Transverse colon (tissue), 4 donors: ENCODE results near the gene PACS2. TPM values are rescaled to one million over a fixed set of nuclear protein-coding genes. Genes with fewer than 3 reads are reported as not detected.
"Not testable (repeated sequence)": the region's sequence is repeated elsewhere in the genome, so short reads cannot be mapped to it uniquely, and the experiment has no call there.

ENCODE experiments used
- DNase-seq: peaks from one replicate; pipeline ENCODE4 v3.0.0-alpha.2; 2019
- H3K27ac ChIP-seq, 4 donors: fragments of 200-600 bp; sonication (generic); 2 replicates each; pipeline ENCODE4 v1.5.1; 2016 to 2018; ENCODE audit warnings: inconsistent platforms in 4 of 4
- H3K27me3 ChIP-seq: fragments of 200-600 bp; sonication (generic); 2 replicates; pipeline ENCODE4 v1.5.1; 2017; ENCODE audit warnings: inconsistent platforms
- H3K36me3 ChIP-seq, 4 donors: fragments of 200-600 bp; sonication (generic); 2 replicates each; pipeline ENCODE4 v1.5.1; 2017 to 2019; ENCODE audit warnings: inconsistent platforms in 4 of 4
- H3K4me1 ChIP-seq, 4 donors: fragments of 200-600 bp; sonication (generic); 2 replicates each; pipeline ENCODE4 v1.5.1; 2017 to 2020; ENCODE audit warnings: inconsistent platforms in 4 of 4
- H3K4me3 ChIP-seq, 4 donors: fragments of 200-600 bp; sonication (generic); 1 replicate in 1 of 4; 2 replicates in 3 of 4; pipeline versions ENCODE4 v1.5.1 to v1.6.1; 2017 to 2019; ENCODE audit warnings: inconsistent platforms in 4 of 4
- H3K9me3 ChIP-seq, 2 donors: fragments of 200-600 bp; sonication (generic); 2 replicates each; pipeline ENCODE4 v1.5.1; 2017 to 2019; ENCODE audit warnings: inconsistent platforms in 2 of 2
- EP300 ChIP-seq: sonication (generic); formaldehyde crosslinking; IDR thresholded peaks from one replicate; pipeline ENCODE4 v1.6.1; 2017; ENCODE audit warnings: antibody characterized with exemption, low read depth
- POLR2A ChIP-seq: fragments of 450-650 bp; IDR thresholded peaks from one replicate; pipeline ENCODE4 v1.6.1; 2016; ENCODE audit warnings: antibody characterized with exemption, mild to moderate bottlenecking, moderate library complexity
- POLR2AphosphoS5 ChIP-seq, 3 donors: sonication (generic); formaldehyde crosslinking; IDR thresholded peaks; one replicate each; pipeline ENCODE4 v1.6.1; 2016; ENCODE audit warnings: antibody characterized with exemption in 3 of 3
- WGBS, 2 donors: methylation state at CpG; one replicate each; pipeline ENCODE4 v1.1.5; 2018; ENCODE audit warnings: low coverage in 1 of 2; 5-methylcytosine and 5-hydroxymethylcytosine counted together
- in situ Hi-C, 4 donors: fragments of 200-750 bp; cut with MboI; loops; one replicate each; pipeline versions ENCODE4 v1.15.0 to v1.15.1; 2017; ENCODE audit warnings: low sequenced_read_pairs in 3 of 4, low pct_ligation_motif_present in 1 of 4, low pct_unique_long_range_greater_than_20kb in 1 of 4
- intact Hi-C: fragments of 100-400 bp; cut with DNase I; formaldehyde crosslinking; loops from one replicate; pipeline ENCODE4 v1.15.1; 2023; ENCODE audit warnings: low total_unique reads
- total RNA-seq, 4 donors: library from RNA; depleted of rRNA; stranded (reverse); fragments of >200 nt; gene quantifications; one replicate each; pipeline ENCODE4 v1.1.0, GENCODE V29; 2016
- TF ChIP-seq, protein P1 (sequence below), 5 experiments: fragments of 200-600 bp in 3 of 5; fragments of 450-650 bp in 2 of 5; sonication (generic) in 3 of 5; IDR thresholded peaks; 1 replicate in 2 of 5; 2 replicates in 3 of 5; pipeline ENCODE4 v1.5.1; 2016 to 2017; ENCODE audit warnings: antibody characterized with exemption in 5 of 5, inconsistent platforms in 3 of 5, mild to moderate bottlenecking in 2 of 5, moderate library complexity in 1 of 5

PACS2 gene
- total RNA-seq, 4 donors from 2014 or later = 63.0 to 249 (median 135) TPM

DNA sequence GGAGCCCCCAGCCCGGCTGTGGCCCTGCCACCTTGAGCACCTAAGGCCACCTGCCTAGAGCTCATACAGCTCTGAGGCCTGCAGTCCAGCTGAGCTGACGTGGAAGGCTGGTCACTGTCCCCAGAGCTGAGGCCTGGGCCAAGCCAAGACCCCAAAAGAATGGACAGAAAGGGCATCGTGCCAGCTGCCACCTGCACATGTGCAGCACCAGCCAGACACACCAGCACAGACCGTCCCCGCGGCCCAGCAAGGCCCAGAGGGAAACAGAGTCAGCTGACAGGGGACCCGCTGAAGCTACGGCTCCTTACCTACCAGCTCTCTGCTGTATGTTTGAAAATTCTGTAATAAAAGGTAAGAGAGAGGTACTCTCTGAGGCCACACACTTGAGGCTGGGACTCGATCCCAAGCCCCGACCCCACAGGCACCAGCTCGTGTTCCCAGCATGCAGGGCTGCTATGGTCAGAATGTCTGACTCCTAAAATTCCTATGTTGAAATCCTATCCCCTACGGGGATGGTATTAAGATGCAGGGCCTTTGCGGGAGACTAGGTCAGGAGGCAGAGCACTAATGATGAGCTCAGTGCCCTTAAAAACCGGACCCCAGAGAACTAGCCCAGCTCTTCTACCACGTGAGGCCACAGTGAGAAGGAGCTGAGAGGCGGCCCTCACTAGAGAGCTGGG, 39.1 kb upstream of the PACS2 start:
- no peak for TF ChIP-seq POLR2A
- no peak for TF ChIP-seq POLR2AphosphoS5 (IDR thresholded peaks at IDR 0.05)
- TF ChIP-seq EP300 = no peak
- TF ChIP-seq, protein P1, sequence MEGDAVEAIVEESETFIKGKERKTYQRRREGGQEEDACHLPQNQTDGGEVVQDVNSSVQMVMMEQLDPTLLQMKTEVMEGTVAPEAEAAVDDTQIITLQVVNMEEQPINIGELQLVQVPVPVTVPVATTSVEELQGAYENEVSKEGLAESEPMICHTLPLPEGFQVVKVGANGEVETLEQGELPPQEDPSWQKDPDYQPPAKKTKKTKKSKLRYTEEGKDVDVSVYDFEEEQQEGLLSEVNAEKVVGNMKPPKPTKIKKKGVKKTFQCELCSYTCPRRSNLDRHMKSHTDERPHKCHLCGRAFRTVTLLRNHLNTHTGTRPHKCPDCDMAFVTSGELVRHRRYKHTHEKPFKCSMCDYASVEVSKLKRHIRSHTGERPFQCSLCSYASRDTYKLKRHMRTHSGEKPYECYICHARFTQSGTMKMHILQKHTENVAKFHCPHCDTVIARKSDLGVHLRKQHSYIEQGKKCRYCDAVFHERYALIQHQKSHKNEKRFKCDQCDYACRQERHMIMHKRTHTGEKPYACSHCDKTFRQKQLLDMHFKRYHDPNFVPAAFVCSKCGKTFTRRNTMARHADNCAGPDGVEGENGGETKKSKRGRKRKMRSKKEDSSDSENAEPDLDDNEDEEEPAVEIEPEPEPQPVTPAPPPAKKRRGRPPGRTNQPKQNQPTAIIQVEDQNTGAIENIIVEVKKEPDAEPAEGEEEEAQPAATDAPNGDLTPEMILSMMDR (IDR thresholded peaks at IDR 0.05) = no peak
- H3K27ac ChIP-seq = no peak overlapping the region

GRCh38 chr14:105277448-105277847, 37.1 kb upstream of the PACS2 start:
- H3K9me3 ChIP-seq, H3K36me3 ChIP-seq, DNase-seq, intact Hi-C loops, H3K4me3 ChIP-seq, H3K27ac ChIP-seq, H3K27me3 ChIP-seq: not testable (repeated sequence)
- in situ Hi-C loops = loop anchor here in 1 of 4 donors (25.0 kb wide), 1 partner anchor 190 kb away; no protein-coding TSS in a partner anchor
- H3K4me1 ChIP-seq = peaks cover 0 to 16% (median 0%) of the 10 kb centered on the region in 4 donors
- 80% methylated on average over 2 of the region's 4 CpGs for WGBS, 2 donors

More for the DNA sequence above, 39.1 kb upstream of the PACS2 start:
- no peak for DNase-seq
- no peaks in the 10 kb centered on the region for H3K9me3 ChIP-seq
- H3K4me1 ChIP-seq = peaks cover 0 to 12% (median 0%) of the 10 kb centered on the region in 4 donors
- H3K4me3 ChIP-seq = no peak overlapping the region
- 78% methylated on average over 14 of the region's 16 CpGs; no CpG with 5 or more reads in 1 of the 2 donors for WGBS, 2 donors
- in situ Hi-C loops = loop anchor here in 1 of 4 donors (25.0 kb wide), 1 partner anchor 188 kb away; no protein-coding TSS in a partner anchor
- H3K27me3 ChIP-seq = no peaks in the 10 kb centered on the region
- intact Hi-C loops = no loop called here
- H3K36me3 ChIP-seq = no peaks in the 10 kb centered on the region

DNA sequence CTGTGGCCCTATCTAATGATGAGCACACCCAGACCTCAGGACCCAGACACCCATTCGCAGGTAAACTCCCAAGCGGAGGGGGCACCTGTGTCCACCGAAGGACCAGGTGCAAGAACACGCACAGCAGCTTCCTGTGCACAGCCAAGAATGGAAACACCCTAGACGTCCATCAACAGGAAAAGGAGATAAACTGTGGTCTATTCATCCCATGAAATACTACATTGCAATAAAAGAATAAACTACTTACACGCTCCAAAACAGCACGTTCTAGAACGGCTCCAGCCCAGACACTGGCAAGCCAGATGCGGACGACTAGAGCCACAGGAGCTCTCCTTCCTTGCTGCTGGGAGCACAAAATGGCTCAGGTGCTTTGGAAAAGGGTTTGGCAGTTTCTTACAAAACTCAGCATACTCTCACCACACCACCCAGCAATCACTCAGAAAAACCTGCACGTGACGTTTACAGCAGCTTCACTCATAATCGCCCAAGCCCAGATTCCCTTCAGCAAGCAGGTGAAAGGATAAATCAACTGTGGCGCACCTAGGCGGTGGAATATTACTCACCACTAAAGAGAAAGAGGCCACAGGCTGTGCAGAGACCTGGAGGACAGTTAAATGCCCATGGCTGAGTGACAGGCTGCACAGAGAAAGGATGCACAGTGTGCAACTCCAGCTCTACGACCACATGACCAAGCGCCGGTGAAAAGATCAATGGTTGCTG, 34.7 kb upstream of the PACS2 start:
- no peak for TF ChIP-seq POLR2AphosphoS5 (IDR thresholded peaks at IDR 0.05)
- TF ChIP-seq POLR2A = no peak
- no peak for TF ChIP-seq EP300
- TF ChIP-seq, protein P1 (IDR thresholded peaks at IDR 0.05) = no peak
- Histone ChIP-seq H3K36me3 (no peaks in the 10 kb centered on the region), H3K27me3 (no peaks in the 10 kb centered on the region), H3K9me3 (no peaks in the 10 kb centered on the region), H3K4me3 (no peak overlapping the region), H3K4me1 (peaks cover 0 to 16% (median 0%) of the 10 kb centered on the region in 4 donors), H3K27ac (no peak overlapping the region)
- WGBS, 2 donors = 71% methylated on average over 18 of the region's 18 CpGs; no CpG with 5 or more reads in 1 of the 2 donors
- in situ Hi-C loops = loop anchor here in 1 of 4 donors (25.0 kb wide), 1 partner anchor 193 kb away; no protein-coding TSS in a partner anchor
- intact Hi-C loops = no loop called here
- peak; percentile 25 for DNase-seq

DNA sequence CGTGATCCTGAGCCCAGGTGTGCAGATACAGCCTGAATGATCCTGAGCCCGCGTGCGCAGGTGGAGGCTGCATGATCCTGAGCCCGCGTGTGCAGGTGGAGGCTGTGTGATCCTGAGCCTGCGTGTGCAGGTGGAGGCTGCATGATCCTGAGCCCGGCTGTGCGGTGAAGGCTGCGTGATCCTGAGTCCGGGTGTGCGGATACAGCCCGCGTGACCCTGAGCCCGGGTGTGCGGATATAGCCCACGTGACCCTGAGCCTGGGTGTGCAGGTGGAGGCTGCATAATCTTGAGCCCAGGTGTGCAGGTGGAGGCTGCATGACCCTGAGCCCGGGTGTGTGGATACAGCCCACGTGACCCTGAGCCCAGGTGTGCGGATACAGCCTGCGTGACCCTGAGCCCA, 34.0 kb upstream of the PACS2 start:
- intact Hi-C loops (no loop called here), in situ Hi-C loops (loop anchor here in 1 of 4 donors (25.0 kb wide), 1 partner anchor 193 kb away; no protein-coding TSS in a partner anchor)
- no peak for DNase-seq
- H3K36me3 ChIP-seq = no peaks in the 10 kb centered on the region
- H3K27me3 ChIP-seq = no peaks in the 10 kb centered on the region
- peaks cover 0 to 16% (median 0%) of the 10 kb centered on the region in 4 donors for H3K4me1 ChIP-seq
- H3K9me3 ChIP-seq = no peaks in the 10 kb centered on the region
- WGBS, 2 donors = 97% methylated on average over 20 of the region's 21 CpGs; no CpG with 5 or more reads in 1 of the 2 donors
- no peak overlapping the region for H3K4me3 ChIP-seq
- no peak overlapping the region for H3K27ac ChIP-seq
- TF ChIP-seq EP300 (no peak), POLR2A (no peak), POLR2AphosphoS5 (IDR thresholded peaks at IDR 0.05) (no peak)
- TF ChIP-seq, protein P1 (IDR thresholded peaks at IDR 0.05) = no peak
